PC-3 (cell line): Measurements from ENCODE around the gene B4GALT1. TPM values are rescaled to one million over a fixed set of nuclear protein-coding genes. Genes with fewer than 3 reads are reported as not detected.

Source experiments
- ATAC-seq: fragments of 200-7000 bp; cut with Tn5 transposase; 2 replicates; pipeline ENCODE4 v1.9.1; 2020; ENCODE audit warnings: mild to moderate bottlenecking, moderate library complexity
- BruUV-seq: library from RNA; stranded (reverse); fragments of 400-500 nt; replicated peaks from 2 replicates; lab custom pipeline; 2021; lab: Mats Ljungman, UMichigan
- CTCF ChIA-PET: fragments of 300-600 bp; sonication (Branson Sonifier 250); formaldehyde crosslinking; loops from one replicate; lab custom pipeline; 2022; ENCODE audit warnings: antibody characterized with exemption; lab: Charles Lee
- POLR2A ChIA-PET: fragments of 300-600 bp; sonication (Branson Sonifier 250); formaldehyde crosslinking; loops from one replicate; lab custom pipeline; 2022; ENCODE audit warnings: antibody characterized with exemption; ENCODE audit not compliant: unreplicated experiment; lab: Charles Lee
- DNase-seq: peaks from one replicate; pipeline ENCODE4 v3.0.0-alpha.2; 2015
- H2AFZ ChIP-seq: fragments of 300-600 bp; sonication (generic); 2 replicates; pipeline ENCODE4 v1.6.0; 2016; ENCODE audit warnings: antibody characterized with exemption, low read length
- H3F3A ChIP-seq: fragments of 300-600 bp; sonication (generic); one replicate; pipeline ENCODE4 v1.6.0; 2017; ENCODE audit warnings: antibody characterized with exemption, low read length, control low read depth, mild to moderate bottlenecking; ENCODE audit not compliant: unreplicated experiment
- H3K27ac ChIP-seq: fragments of 300-600 bp; sonication (generic); 2 replicates; pipeline ENCODE4 v1.5.1; 2016; ENCODE audit warnings: mild to moderate bottlenecking, low read length
- H3K27me3 ChIP-seq: fragments of 300-600 bp; sonication (generic); 2 replicates; pipeline ENCODE4 v1.6.1; 2016; ENCODE audit warnings: low read length, mixed read lengths
- H3K36me3 ChIP-seq: fragments of 300-600 bp; sonication (generic); 2 replicates; pipeline ENCODE4 v1.6.1; 2016; ENCODE audit warnings: low read depth, mixed run types, low read length, mixed read lengths
- H3K4me1 ChIP-seq: fragments of 300-600 bp; sonication (generic); 2 replicates; pipeline ENCODE4 v1.5.1; 2016; ENCODE audit warnings: low read length; ENCODE audit not compliant: insufficient read depth
- H3K4me2 ChIP-seq: fragments of 300-600 bp; sonication (generic); 2 replicates; pipeline ENCODE4 v1.6.0; 2016; ENCODE audit warnings: low read length
- H3K4me3 ChIP-seq: fragments of 300-600 bp; sonication (generic); 2 replicates; pipeline ENCODE4 v1.5.1; 2016; ENCODE audit warnings: mild to moderate bottlenecking, low read length, mixed read lengths
- H3K79me2 ChIP-seq: fragments of 300-600 bp; sonication (generic); 2 replicates; pipeline ENCODE4 v1.6.1; 2017; ENCODE audit warnings: low read length, mixed read lengths
- H3K9ac ChIP-seq: fragments of 300-600 bp; sonication (generic); 2 replicates; pipeline ENCODE4 v1.6.0; 2016; ENCODE audit warnings: mild to moderate bottlenecking, low read length
- H3K9me2 ChIP-seq: fragments of 300-600 bp; sonication (generic); replicated peaks from 2 replicates; pipeline ENCODE4 v1.6.1; 2016; ENCODE audit warnings: mixed run types, low read length, mixed read lengths
- H3K9me3 ChIP-seq: fragments of 300-600 bp; sonication (generic); 2 replicates; pipeline ENCODE4 v1.6.1; 2016; ENCODE audit warnings: low read length, mixed read lengths
- H4K20me1 ChIP-seq: fragments of 300-600 bp; sonication (generic); 2 replicates; pipeline ENCODE4 v1.6.1; 2016; ENCODE audit warnings: low read length, mixed read lengths
- CTCF ChIP-seq: fragments of 300-600 bp; sonication (generic); conservative IDR thresholded peaks from 2 replicates; pipeline ENCODE4 v1.5.1; 2017; ENCODE audit warnings: antibody characterized with exemption, low read depth, mild to moderate bottlenecking, low read length
- EZH2 ChIP-seq: fragments of 300-600 bp; sonication (generic); IDR thresholded peaks from one replicate; pipeline ENCODE4 v1.6.1; 2017; ENCODE audit warnings: antibody characterized with exemption, mild to moderate bottlenecking, low read length; ENCODE audit not compliant: unreplicated experiment
- EZH2phosphoT487 ChIP-seq: fragments of 300-600 bp; sonication (generic); IDR thresholded peaks from 2 replicates; pipeline ENCODE4 v1.6.1; 2018; ENCODE audit warnings: mild to moderate bottlenecking, antibody characterized with exemption, low read length, borderline replicate concordance
- intact Hi-C: fragments of 100-400 bp; cut with micrococcal nuclease; formaldehyde crosslinking; loops from 2 replicates; pipeline ENCODE4 v1.9.0; 2023
- total RNA-seq: library from RNA; depleted of rRNA; stranded (reverse); fragments of >200 nt; gene quantifications from 2 replicates; pipeline ENCODE4 v1.2.3, GENCODE V29; 2014

Gene B4GALT1
- total RNA-seq, 1 experiment from 2014 or later = 14.8 TPM

- ATAC-seq = no peak
- Histone ChIP-seq H3K9ac (no peak overlapping the region), H4K20me1 (no peaks in the 10 kb centered on the region), H2AFZ (no peak overlapping the region), H3K9me3 (no peaks in the 10 kb centered on the region), H3K4me1 (peaks cover 10% of the 10 kb centered on the region), H3K4me3 (no peak overlapping the region), H3K4me2 (no peak overlapping the region), H3K36me3 (no peaks in the 10 kb centered on the region), H3K9me2 (no peaks in the 10 kb centered on the region), H3K79me2 (no peaks in the 10 kb centered on the region), H3K27me3 (no peaks in the 10 kb centered on the region), H3F3A (no peaks in the 10 kb centered on the region), H3K27ac (no peak overlapping the region)
- DNase-seq = no peak
- TF ChIP-seq EZH2phosphoT487 (no peak), EZH2 (no peak), CTCF (no peak)
- ChIA-PET POLR2A (no interaction called here), CTCF (no interaction called here)
- BruUV-seq = no TSS peak
- intact Hi-C loops = no loop called here
Measured at GRCh38 chr9:33082128-33082527, 85.0 kb downstream of the B4GALT1 start.

- ChIA-PET CTCF (no interaction called here), POLR2A (no interaction called here)
- peak; percentile 85 for TF ChIP-seq CTCF
- TF ChIP-seq EZH2 = no peak
- no peak for TF ChIP-seq EZH2phosphoT487
- Histone ChIP-seq H3K4me3 (peak overlapping the region; percentile 41; the same call in 1 of the 2 replicates), H3K27me3 (no peaks in the 10 kb centered on the region), H3K36me3 (no peaks in the 10 kb centered on the region), H3K4me1 (peaks cover 10% of the 10 kb centered on the region), H2AFZ (peak overlapping the region; percentile 73), H3K9ac (peak overlapping the region; percentile 19; the same call in 1 of the 2 replicates), H4K20me1 (no peaks in the 10 kb centered on the region), H3K27ac (no peak overlapping the region), H3K4me2 (peak overlapping the region; percentile 75), H3K9me3 (no peaks in the 10 kb centered on the region), H3F3A (no peaks in the 10 kb centered on the region), H3K79me2 (peaks cover 3% of the 10 kb centered on the region), H3K9me2 (no peaks in the 10 kb centered on the region)
- intact Hi-C loops = loop anchor here (1.0 kb wide), 3 partner anchors 86 to 144 kb away; partner anchors contain the start of gene B4GALT1
- peak; percentile 80 for DNase-seq
- peak; percentile 69 for ATAC-seq
- BruUV-seq = no TSS peak
Measured at GRCh38 chr9:33081128-33081851, 85.8 kb downstream of the B4GALT1 start.

- Histone ChIP-seq H3K79me2 (peaks cover 11% of the 10 kb centered on the region), H3K9me3 (no peaks in the 10 kb centered on the region), H3K9ac (peak overlapping the region; percentile 19; the same call in 1 of the 2 replicates), H3K27ac (no peak overlapping the region), H3K36me3 (no peaks in the 10 kb centered on the region), H3K9me2 (no peaks in the 10 kb centered on the region), H3K27me3 (no peaks in the 10 kb centered on the region), H2AFZ (peak overlapping the region; percentile 73; the same call in 1 of the 2 replicates), H3K4me2 (peak overlapping the region; percentile 75), H3K4me3 (no peak overlapping the region; the same call in 1 of the 2 replicates), H3K4me1 (peaks cover 11% of the 10 kb centered on the region), H3F3A (no peaks in the 10 kb centered on the region), H4K20me1 (no peaks in the 10 kb centered on the region)
- intact Hi-C loops = no loop called here
- BruUV-seq = no TSS peak
- POLR2A ChIA-PET = no interaction called here
- DNase-seq = no peak
- TF ChIP-seq CTCF (no peak), EZH2phosphoT487 (no peak), EZH2 (no peak)
- ATAC-seq = no peak
- CTCF ChIA-PET = no interaction called here
Measured at GRCh38 chr9:33080534-33080933, 86.6 kb downstream of the B4GALT1 start.
